Tibial nerve (tissue), 4 donors: Measurements from ENCODE around the gene MUC2.

Experiments used
- CTCF ChIP-seq, 5 experiments: fragments of 200-600 bp in 3 of 5; fragments of 450-650 bp in 2 of 5; sonication (generic) in 3 of 5; IDR thresholded peaks; one replicate each; pipeline ENCODE4 v1.5.1; 2016 to 2019; ENCODE audit warnings: antibody characterized with exemption in 5 of 5, mild to moderate bottlenecking in 3 of 5, moderate library complexity in 2 of 5
- EP300 ChIP-seq, 2 donors: sonication (generic); formaldehyde crosslinking; IDR thresholded peaks; one replicate each; pipeline ENCODE4 v1.6.1; 2017; ENCODE audit warnings: antibody characterized with exemption in 2 of 2, mild to moderate bottlenecking in 1 of 2
- POLR2A ChIP-seq, 2 donors: fragments of 450-650 bp; IDR thresholded peaks; one replicate each; pipeline ENCODE4 v1.6.1; 2017; ENCODE audit warnings: antibody characterized with exemption in 2 of 2, mild to moderate bottlenecking in 2 of 2, moderate library complexity in 2 of 2

- TF ChIP-seq CTCF (IDR thresholded peaks at IDR 0.05) (no peak), EP300 (IDR thresholded peaks at IDR 0.05) (no peak), POLR2A (IDR thresholded peaks at IDR 0.05) (no peak)
Observed at GRCh38 chr11:1102996-1103395, 28.3 kb downstream of the MUC2 start.
